Measurements from ENCODE around the gene MYO7A.

GRCh38 chr11:77144196-77144856, 16.3 kb downstream of the MYO7A start:
- TF ChIP-seq CTCF (IDR thresholded peaks at IDR 0.05) (no peak), POLR2A (IDR thresholded peaks at IDR 0.05) (no peak)
